ENCODE measurements around the gene SNCAIP. TPM values are rescaled to one million over a fixed set of nuclear protein-coding genes. Genes with fewer than 3 reads are reported as not detected.

Gene SNCAIP
- total RNA-seq, 4 donors from 2014 or later: 0.83 to 4.2 (median 2.9) TPM

GRCh38 chr5:122439645-122440044 lies 127.6 kb downstream of the SNCAIP start:
- no peaks in the 10 kb centered on the region for H3K36me3 ChIP-seq
- WGBS: 88% methylated on average over 1 of the region's 1 CpG
- no peak overlapping the region for H3K4me3 ChIP-seq
- no peaks in the 10 kb centered on the region for H3K9me3 ChIP-seq
- H3K27me3 ChIP-seq: no peaks in the 10 kb centered on the region
- TF ChIP-seq CTCF (IDR thresholded peaks at IDR 0.05) (no peak), POLR2AphosphoS5 (IDR thresholded peaks at IDR 0.05) (no peak), EP300 (IDR thresholded peaks at IDR 0.05) (no peak), POLR2A (IDR thresholded peaks at IDR 0.05; ENCODE audit: low read depth) (no peak)
- H3K4me1 ChIP-seq: peaks cover 0 to 3% (median 1%) of the 10 kb centered on the region in 4 donors
- intact Hi-C loops (cut with DNase I): no loop called here
- DNase-seq (ENCODE audit: extremely low spot score): no peak
- no peak overlapping the region for H3K27ac ChIP-seq (replicated peaks in 1 of 4)

GRCh38 chr5:122442938-122443337 lies 130.9 kb downstream of the SNCAIP start:
- Histone ChIP-seq H3K36me3 (no peaks in the 10 kb centered on the region), H3K27ac (replicated peaks in 1 of 4) (no peak overlapping the region), H3K4me3 (no peak overlapping the region), H3K27me3 (no peaks in the 10 kb centered on the region), H3K4me1 (no peaks in the 10 kb centered on the region), H3K9me3 (no peaks in the 10 kb centered on the region)
- intact Hi-C loops (cut with DNase I): no loop called here
- WGBS: 85% methylated on average over 1 of the region's 1 CpG
- DNase-seq (ENCODE audit: extremely low spot score): no peak
- TF ChIP-seq POLR2A (IDR thresholded peaks at IDR 0.05; ENCODE audit: low read depth) (no peak), POLR2AphosphoS5 (IDR thresholded peaks at IDR 0.05) (no peak)

GRCh38 chr5:122444411-122444810 lies 132.4 kb downstream of the SNCAIP start:
- Histone ChIP-seq H3K4me1 (no peaks in the 10 kb centered on the region), H3K36me3 (no peaks in the 10 kb centered on the region), H3K4me3 (no peak overlapping the region), H3K27me3 (no peaks in the 10 kb centered on the region), H3K27ac (replicated peaks in 1 of 4) (no peak overlapping the region), H3K9me3 (no peaks in the 10 kb centered on the region)
- DNase-seq (ENCODE audit: extremely low spot score): no peak
- intact Hi-C loops (cut with DNase I): no loop called here
- TF ChIP-seq CTCF (IDR thresholded peaks at IDR 0.05) (no peak), POLR2AphosphoS5 (IDR thresholded peaks at IDR 0.05) (no peak), POLR2A (IDR thresholded peaks at IDR 0.05; ENCODE audit: low read depth) (no peak), EP300 (IDR thresholded peaks at IDR 0.05) (no peak)
- WGBS: 95% methylated on average over 5 of the region's 5 CpGs

GRCh38 chr5:122445070-122445469 lies 133.0 kb downstream of the SNCAIP start:
- H3K4me3 ChIP-seq: no peak overlapping the region
- WGBS: 97% methylated on average over 1 of the region's 1 CpG
- no peak overlapping the region for H3K27ac ChIP-seq (replicated peaks in 1 of 4)
- intact Hi-C loops (cut with DNase I): no loop called here
- H3K4me1 ChIP-seq: no peaks in the 10 kb centered on the region
- no peak for TF ChIP-seq POLR2AphosphoS5 (IDR thresholded peaks at IDR 0.05)
- H3K9me3 ChIP-seq: no peaks in the 10 kb centered on the region
- DNase-seq (ENCODE audit: extremely low spot score): no peak
- no peaks in the 10 kb centered on the region for H3K27me3 ChIP-seq
- no peaks in the 10 kb centered on the region for H3K36me3 ChIP-seq

- Histone ChIP-seq H3K9me3 (no peaks in the 10 kb centered on the region), H3K4me3 (no peak overlapping the region), H3K36me3 (peaks cover 0 to 9% (median 0%) of the 10 kb centered on the region in 4 donors), H3K27ac (replicated peaks in 1 of 4) (no peak overlapping the region), H3K4me1 (no peaks in the 10 kb centered on the region), H3K27me3 (no peaks in the 10 kb centered on the region)
- TF ChIP-seq EP300 (IDR thresholded peaks at IDR 0.05) (no peak), POLR2A (IDR thresholded peaks at IDR 0.05; ENCODE audit: low read depth) (no peak), POLR2AphosphoS5 (IDR thresholded peaks at IDR 0.05) (no peak), CTCF (IDR thresholded peaks at IDR 0.05) (no peak)
- intact Hi-C loops (cut with DNase I): no loop called here
- no peak for DNase-seq (ENCODE audit: extremely low spot score)
- 97% methylated on average over 3 of the region's 3 CpGs for WGBS
These were observed 135.0 kb downstream of the SNCAIP start for GRCh38 chr5:122447072-122447471.

GRCh38 chr5:122447879-122448278 lies 135.8 kb downstream of the SNCAIP start:
- 54% methylated on average over 3 of the region's 3 CpGs for WGBS
- intact Hi-C loops (cut with DNase I): no loop called here
- no peak overlapping the region for H3K27ac ChIP-seq (replicated peaks in 1 of 4)
- H3K4me1 ChIP-seq: no peaks in the 10 kb centered on the region
- TF ChIP-seq POLR2A (IDR thresholded peaks at IDR 0.05; ENCODE audit: low read depth): no peak
- TF ChIP-seq CTCF (IDR thresholded peaks at IDR 0.05): no peak
- TF ChIP-seq EP300 (IDR thresholded peaks at IDR 0.05): no peak
- TF ChIP-seq POLR2AphosphoS5 (IDR thresholded peaks at IDR 0.05): no peak
- no peak overlapping the region for H3K4me3 ChIP-seq
- H3K9me3 ChIP-seq: no peaks in the 10 kb centered on the region
- no peaks in the 10 kb centered on the region for H3K27me3 ChIP-seq
- no peak for DNase-seq (ENCODE audit: extremely low spot score)
- peaks cover 0 to 9% (median 0%) of the 10 kb centered on the region in 4 donors for H3K36me3 ChIP-seq
